K562 (cell line): ENCODE results near the gene HGS. TPM values are rescaled to one million over a fixed set of nuclear protein-coding genes. Genes with fewer than 3 reads are reported as not detected.

Experiments
- ATF1 ChIP-seq, 2 experiments: fragments of 450-650 bp in 1 of 2; IDR thresholded peaks; 2 replicates each; pipeline ENCODE4 v1.6.1; 2016; ENCODE audit warnings: missing compliant biosample characterization in 1 of 2, missing genetic modification characterization in 1 of 2
- ETV1 ChIP-seq: fragments of 450-650 bp; conservative IDR thresholded peaks from 2 replicates; pipeline ENCODE4 v1.6.1; 2016; ENCODE audit warnings: missing genetic modification characterization, control low read depth, low read depth, missing compliant biosample characterization
- ETV6 ChIP-seq, 3 experiments: fragments of 150-350 bp in 1 of 3; sonication (generic) in 1 of 3; formaldehyde crosslinking in 1 of 3; IDR thresholded peaks; 2 replicates each; pipeline versions ENCODE4 v1.6.1 to v1.8.0; 2014 to 2022; ENCODE audit warnings: borderline replicate concordance in 2 of 3, low read depth in 2 of 3, antibody characterized with exemption in 1 of 3, low read length in 1 of 3, mild to moderate bottlenecking in 1 of 3, missing genetic modification reagents in 1 of 3
- GATAD2B ChIP-seq: fragments of 450-650 bp; IDR thresholded peaks from 2 replicates; pipeline ENCODE4 v1.6.1; 2017; ENCODE audit warnings: mild to moderate bottlenecking, borderline replicate concordance
- HNRNPK ChIP-seq: fragments of 200-400 bp; formaldehyde crosslinking; IDR thresholded peaks from one replicate; pipeline ENCODE4 v1.6.1; 2018; ENCODE audit warnings: mild to moderate bottlenecking, low read depth, low read length; ENCODE audit not compliant: poor library complexity, severe bottlenecking
- MYNN ChIP-seq, 2 experiments: sonication (generic); formaldehyde crosslinking in 1 of 2; IDR thresholded peaks; 2 replicates each; pipeline versions ENCODE4 v1.5.0 to v1.6.1; 2016 to 2020; ENCODE audit warnings: antibody characterized with exemption in 1 of 2, missing genetic modification reagents in 1 of 2
- NBN ChIP-seq: fragments of 450-650 bp; IDR thresholded peaks from 2 replicates; pipeline ENCODE4 v1.6.1; 2016; ENCODE audit warnings: low read depth, mild to moderate bottlenecking
- NR4A1 ChIP-seq, 2 experiments: fragments of 250-450 bp in 1 of 2; fragments of 450-650 bp in 1 of 2; sonication (Bioruptor Pico) in 1 of 2; IDR thresholded peaks; 2 replicates each; pipeline versions ENCODE4 v1.4.0 to v1.6.1; 2016 to 2020; ENCODE audit warnings: mild to moderate bottlenecking in 2 of 2, missing compliant biosample characterization in 1 of 2, missing genetic modification characterization in 1 of 2, moderate library complexity in 1 of 2
- RB1 ChIP-seq: fragments of 450-650 bp; IDR thresholded peaks from 2 replicates; pipeline ENCODE4 v1.6.1; 2017; ENCODE audit warnings: low read depth, mild to moderate bottlenecking
- RBM22 ChIP-seq: fragments of 200-400 bp; formaldehyde crosslinking; IDR thresholded peaks from 2 replicates; pipeline ENCODE4 v1.6.1; 2018; ENCODE audit warnings: low read length, low read depth; ENCODE audit not compliant: poor library complexity, severe bottlenecking
- ZBTB7A ChIP-seq: IDR thresholded peaks from 2 replicates; pipeline ENCODE4 v1.6.1; 2011; ENCODE audit warnings: low read depth, mild to moderate bottlenecking, low read length, moderate library complexity, borderline replicate concordance; ENCODE audit not compliant: control insufficient read depth
- ZKSCAN1 ChIP-seq: fragments of 150-350 bp; IDR thresholded peaks from 2 replicates; pipeline ENCODE4 v1.6.1; 2016; ENCODE audit warnings: low read depth, low read length
- ZNF146 ChIP-seq: IDR thresholded peaks from one replicate; pipeline ENCODE4 v1.6.1; 2018; ENCODE audit warnings: missing compliant biosample characterization; ENCODE audit not compliant: unreplicated experiment
- ZNF354B ChIP-seq: fragments of 250-450 bp; sonication (Bioruptor Pico); IDR thresholded peaks from 2 replicates; pipeline ENCODE4 v1.4.0; 2020
- ZNF764 ChIP-seq: fragments of 250-450 bp; sonication (Bioruptor Pico); IDR thresholded peaks from 2 replicates; pipeline ENCODE4 v1.4.0; 2020; ENCODE audit warnings: low read depth, mild to moderate bottlenecking, moderate library complexity
- polyA plus RNA-seq, 8 experiments: library from polyadenylated mRNA; depleted of rRNA in 4 of 8; stranded (reverse) in 5 of 8; unstranded in 3 of 8; fragments of >200 nt; fragmentation: Nextera tagmentation in 2 of 8; fragmentation: Illumina TruSeq in 1 of 8; extraction: Ambion mirVana in 2 of 8; extraction: Trizol in 1 of 8; gene quantifications; 2 replicates each; pipeline versions ENCODE4 v1.2.1 to v1.2.3, GENCODE V29; 2011 to 2014; ENCODE audit warnings: inconsistent platforms in 1 of 8, missing spikeins in 1 of 8
- total RNA-seq, 7 experiments: library from RNA; depleted of rRNA in 6 of 7; stranded (reverse); fragments of >200 nt in 6 of 7; fragmentation: Illumina TruSeq in 2 of 7; extraction: Trizol in 2 of 7; gene quantifications; 2 replicates each; pipeline versions ENCODE4 v1.2.1 to v1.2.3, GENCODE V29; 2011 to 2021; ENCODE audit warnings: low replicate concordance in 1 of 7
- TF ChIP-seq, protein P1 (sequence below): fragments of 200-800 bp; sonication (Bioruptor generic); IDR thresholded peaks from 2 replicates; pipeline ENCODE4 v1.6.1; 2017; ENCODE audit warnings: missing genetic modification characterization, missing compliant biosample characterization
- TF ChIP-seq, protein P2 (sequence below): IDR thresholded peaks from 2 replicates; pipeline ENCODE4 v1.6.1; 2011; ENCODE audit not compliant: insufficient read length; ENCODE audit errors: extremely low read depth
- TF ChIP-seq, protein P3 (sequence below): sonication (generic); formaldehyde crosslinking; IDR thresholded peaks from 2 replicates; pipeline ENCODE4 v1.8.0; 2022; ENCODE audit warnings: mild to moderate bottlenecking, missing genetic modification reagents
- TF ChIP-seq, protein P4 (sequence below), 2 experiments: IDR thresholded peaks; 2 replicates each; pipeline ENCODE4 v1.6.1; 2011; ENCODE audit warnings: borderline replicate concordance in 1 of 2, control low read depth in 1 of 2, low read depth in 1 of 2, low read length in 1 of 2, mild to moderate bottlenecking in 1 of 2, mixed read lengths in 1 of 2, moderate library complexity in 1 of 2; ENCODE audit not compliant: insufficient read depth in 1 of 2, insufficient read length in 1 of 2, poor library complexity in 1 of 2, severe bottlenecking in 1 of 2; ENCODE audit errors: extremely low read depth in 1 of 2

Gene HGS
- total and polyA plus RNA-seq, 9 of the 15 experiments (the other 6 are each of a cell fraction or from before 2014, with no cell fraction given), result 3.9 to 176 (median 77.1) TPM

DNA sequence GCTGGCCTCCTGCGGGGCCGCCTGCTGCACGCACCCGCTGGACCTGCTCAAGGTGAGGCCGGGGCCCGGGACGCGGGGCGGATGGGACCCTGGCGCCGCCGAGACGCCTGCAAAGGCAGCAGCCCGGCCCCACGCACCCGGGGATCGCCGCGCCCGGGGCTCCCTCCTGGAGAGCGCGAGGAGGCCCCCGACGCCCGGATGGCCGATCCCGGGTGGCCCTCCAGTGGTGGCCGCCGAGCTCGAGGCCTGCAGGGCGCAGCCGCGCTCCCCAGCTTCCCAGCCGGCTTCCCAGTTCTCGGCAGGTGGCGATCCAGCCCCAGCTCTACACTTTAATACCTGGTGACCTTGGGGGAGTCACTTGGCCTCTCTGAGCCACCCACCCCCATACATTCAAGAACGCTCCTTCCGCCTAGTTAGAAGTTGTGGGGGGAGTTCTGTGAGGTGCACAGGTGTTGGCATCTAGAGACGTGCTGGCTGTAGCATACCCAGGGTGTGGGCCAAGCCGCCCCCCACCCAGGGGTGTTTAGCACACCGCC lies 28.7 kb downstream of the HGS start (continued):
- peak; percentile 46 for TF ChIP-seq RBM22
- TF ChIP-seq, protein P1, sequence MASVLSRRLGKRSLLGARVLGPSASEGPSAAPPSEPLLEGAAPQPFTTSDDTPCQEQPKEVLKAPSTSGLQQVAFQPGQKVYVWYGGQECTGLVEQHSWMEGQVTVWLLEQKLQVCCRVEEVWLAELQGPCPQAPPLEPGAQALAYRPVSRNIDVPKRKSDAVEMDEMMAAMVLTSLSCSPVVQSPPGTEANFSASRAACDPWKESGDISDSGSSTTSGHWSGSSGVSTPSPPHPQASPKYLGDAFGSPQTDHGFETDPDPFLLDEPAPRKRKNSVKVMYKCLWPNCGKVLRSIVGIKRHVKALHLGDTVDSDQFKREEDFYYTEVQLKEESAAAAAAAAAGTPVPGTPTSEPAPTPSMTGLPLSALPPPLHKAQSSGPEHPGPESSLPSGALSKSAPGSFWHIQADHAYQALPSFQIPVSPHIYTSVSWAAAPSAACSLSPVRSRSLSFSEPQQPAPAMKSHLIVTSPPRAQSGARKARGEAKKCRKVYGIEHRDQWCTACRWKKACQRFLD (CRISPR knock-in tag), result no peak
- TF ChIP-seq ETV1, result no peak
- TF ChIP-seq ZNF764, result no peak
- no peak for TF ChIP-seq ZNF146 (CRISPR knock-in tag)
- no peak for TF ChIP-seq NR4A1 (CRISPR knock-in tag; IDR thresholded peaks at IDR 0.05)
- TF ChIP-seq NR4A1 (tag; IDR thresholded peaks at IDR 0.05), result no peak
- TF ChIP-seq HNRNPK, result no peak
- no peak for TF ChIP-seq ATF1 (CRISPR knock-in tag; IDR thresholded peaks at IDR 0.05)
- no peak for TF ChIP-seq ATF1 (tag; IDR thresholded peaks at IDR 0.05)
- TF ChIP-seq, protein P2, sequence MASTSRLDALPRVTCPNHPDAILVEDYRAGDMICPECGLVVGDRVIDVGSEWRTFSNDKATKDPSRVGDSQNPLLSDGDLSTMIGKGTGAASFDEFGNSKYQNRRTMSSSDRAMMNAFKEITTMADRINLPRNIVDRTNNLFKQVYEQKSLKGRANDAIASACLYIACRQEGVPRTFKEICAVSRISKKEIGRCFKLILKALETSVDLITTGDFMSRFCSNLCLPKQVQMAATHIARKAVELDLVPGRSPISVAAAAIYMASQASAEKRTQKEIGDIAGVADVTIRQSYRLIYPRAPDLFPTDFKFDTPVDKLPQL, result no peak
- TF ChIP-seq GATAD2B, result no peak
- no peak for TF ChIP-seq ETV6 (IDR thresholded peaks at IDR 0.05; ENCODE audit: borderline replicate concordance in 1 of 2, low read depth in 2 of 2, low read length in 1 of 2)
- no peak for TF ChIP-seq ETV6 (CRISPR knock-in tag; IDR thresholded peaks at IDR 0.05; ENCODE audit: borderline replicate concordance)
- no peak for TF ChIP-seq ZKSCAN1
- TF ChIP-seq, protein P3, sequence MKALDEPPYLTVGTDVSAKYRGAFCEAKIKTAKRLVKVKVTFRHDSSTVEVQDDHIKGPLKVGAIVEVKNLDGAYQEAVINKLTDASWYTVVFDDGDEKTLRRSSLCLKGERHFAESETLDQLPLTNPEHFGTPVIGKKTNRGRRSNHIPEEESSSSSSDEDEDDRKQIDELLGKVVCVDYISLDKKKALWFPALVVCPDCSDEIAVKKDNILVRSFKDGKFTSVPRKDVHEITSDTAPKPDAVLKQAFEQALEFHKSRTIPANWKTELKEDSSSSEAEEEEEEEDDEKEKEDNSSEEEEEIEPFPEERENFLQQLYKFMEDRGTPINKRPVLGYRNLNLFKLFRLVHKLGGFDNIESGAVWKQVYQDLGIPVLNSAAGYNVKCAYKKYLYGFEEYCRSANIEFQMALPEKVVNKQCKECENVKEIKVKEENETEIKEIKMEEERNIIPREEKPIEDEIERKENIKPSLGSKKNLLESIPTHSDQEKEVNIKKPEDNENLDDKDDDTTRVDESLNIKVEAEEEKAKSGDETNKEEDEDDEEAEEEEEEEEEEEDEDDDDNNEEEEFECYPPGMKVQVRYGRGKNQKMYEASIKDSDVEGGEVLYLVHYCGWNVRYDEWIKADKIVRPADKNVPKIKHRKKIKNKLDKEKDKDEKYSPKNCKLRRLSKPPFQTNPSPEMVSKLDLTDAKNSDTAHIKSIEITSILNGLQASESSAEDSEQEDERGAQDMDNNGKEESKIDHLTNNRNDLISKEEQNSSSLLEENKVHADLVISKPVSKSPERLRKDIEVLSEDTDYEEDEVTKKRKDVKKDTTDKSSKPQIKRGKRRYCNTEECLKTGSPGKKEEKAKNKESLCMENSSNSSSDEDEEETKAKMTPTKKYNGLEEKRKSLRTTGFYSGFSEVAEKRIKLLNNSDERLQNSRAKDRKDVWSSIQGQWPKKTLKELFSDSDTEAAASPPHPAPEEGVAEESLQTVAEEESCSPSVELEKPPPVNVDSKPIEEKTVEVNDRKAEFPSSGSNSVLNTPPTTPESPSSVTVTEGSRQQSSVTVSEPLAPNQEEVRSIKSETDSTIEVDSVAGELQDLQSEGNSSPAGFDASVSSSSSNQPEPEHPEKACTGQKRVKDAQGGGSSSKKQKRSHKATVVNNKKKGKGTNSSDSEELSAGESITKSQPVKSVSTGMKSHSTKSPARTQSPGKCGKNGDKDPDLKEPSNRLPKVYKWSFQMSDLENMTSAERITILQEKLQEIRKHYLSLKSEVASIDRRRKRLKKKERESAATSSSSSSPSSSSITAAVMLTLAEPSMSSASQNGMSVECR (CRISPR knock-in tag), result no peak
- TF ChIP-seq RB1, result no peak
- no peak for TF ChIP-seq ZNF354B (CRISPR knock-in tag)
- no peak for TF ChIP-seq MYNN (IDR thresholded peaks at IDR 0.05)
- no peak for TF ChIP-seq MYNN (CRISPR knock-in tag; IDR thresholded peaks at IDR 0.05)
- TF ChIP-seq, protein P4, sequence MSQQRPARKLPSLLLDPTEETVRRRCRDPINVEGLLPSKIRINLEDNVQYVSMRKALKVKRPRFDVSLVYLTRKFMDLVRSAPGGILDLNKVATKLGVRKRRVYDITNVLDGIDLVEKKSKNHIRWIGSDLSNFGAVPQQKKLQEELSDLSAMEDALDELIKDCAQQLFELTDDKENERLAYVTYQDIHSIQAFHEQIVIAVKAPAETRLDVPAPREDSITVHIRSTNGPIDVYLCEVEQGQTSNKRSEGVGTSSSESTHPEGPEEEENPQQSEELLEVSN (IDR thresholded peaks at IDR 0.05; ENCODE audit: borderline replicate concordance in 1 of 2, extremely low read depth in 1 of 2, insufficient read depth in 1 of 2, insufficient read length in 1 of 2, low read depth in 1 of 2, low read length in 1 of 2, poor library complexity in 1 of 2, severe bottlenecking in 1 of 2), result peak in 1 of 2 experiments; percentile 63
- TF ChIP-seq ZBTB7A, result no peak
- no peak for TF ChIP-seq NBN
